Stomach (tissue), 9 donors: ENCODE results near the gene NFKBIB. TPM values are rescaled to one million over a fixed set of nuclear protein-coding genes. Genes with fewer than 3 reads are reported as not detected.

ENCODE experiments used
- DNase-seq, 2 donors: peaks; one replicate each; pipeline versions ENCODE4 v3.0.0 to v3.0.0-alpha.2; 2013 to 2019
- H3K27ac ChIP-seq, 5 donors: fragments of 200-600 bp in 4 of 5; sonication (generic) in 4 of 5; one replicate each; pipeline ENCODE4 v1.5.1; 2013 to 2019; ENCODE audit warnings: mild to moderate bottlenecking in 1 of 5, moderate library complexity in 1 of 5
- H3K27me3 ChIP-seq, 3 donors: fragments of 200-600 bp; sonication (generic); one replicate each; pipeline ENCODE4 v1.5.1; 2017 to 2019; ENCODE audit warnings: mixed run types in 1 of 3
- H3K36me3 ChIP-seq, 4 donors: fragments of 200-600 bp; sonication (generic); 1 replicate in 3 of 4; 2 replicates in 1 of 4; pipeline ENCODE4 v1.5.1; 2016 to 2019
- H3K4me1 ChIP-seq, 4 donors: fragments of 200-600 bp; sonication (generic); one replicate each; pipeline ENCODE4 v1.5.1; 2016 to 2019
- H3K4me3 ChIP-seq, 4 donors: fragments of 200-600 bp; sonication (generic) in 3 of 4; one replicate each; pipeline ENCODE4 v1.5.1; 2016 to 2019; ENCODE audit warnings: mild to moderate bottlenecking in 1 of 4
- H3K9me3 ChIP-seq, 4 donors: fragments of 200-600 bp; sonication (generic); one replicate each; pipeline ENCODE4 v1.5.1; 2016 to 2019
- EP300 ChIP-seq: sonication (generic); formaldehyde crosslinking; IDR thresholded peaks from one replicate; pipeline ENCODE4 v1.6.1; 2017; ENCODE audit warnings: antibody characterized with exemption
- POLR2A ChIP-seq, 4 donors: fragments of 450-650 bp; IDR thresholded peaks; one replicate each; pipeline ENCODE4 v1.6.1; 2016; ENCODE audit warnings: antibody characterized with exemption in 4 of 4, control low read depth in 2 of 4, mild to moderate bottlenecking in 1 of 4, moderate library complexity in 1 of 4
- POLR2AphosphoS5 ChIP-seq, 3 donors: sonication (generic); formaldehyde crosslinking; IDR thresholded peaks; one replicate each; pipeline ENCODE4 v1.6.1; 2016; ENCODE audit warnings: antibody characterized with exemption in 3 of 3
- WGBS, 5 donors: extraction: QIAGEN DNeasy Blood & Tissue Kit in 3 of 5; methylation state at CpG; one replicate each; pipeline versions ENCODE4 v1.1.5 to v1.1.7; 2013 to 2018; 5-methylcytosine and 5-hydroxymethylcytosine counted together
- intact Hi-C: fragments of 100-400 bp; cut with DNase I; formaldehyde crosslinking; loops from one replicate; pipeline ENCODE4 v1.15.1; 2023; ENCODE audit warnings: low total_unique reads
- polyA plus RNA-seq, 3 donors: library from polyadenylated mRNA; stranded (reverse); fragments of 200-250 nt; gene quantifications; one replicate each; pipeline ENCODE4 v1.2.3, GENCODE V29; 2013
- total RNA-seq, 5 donors: library from RNA; depleted of rRNA; stranded (reverse); fragments of >200 nt; gene quantifications; one replicate each; pipeline versions ENCODE4 v1.1.0 to v1.2.3, GENCODE V29; 2014 to 2016
- TF ChIP-seq, protein P1 (sequence below), 7 experiments: fragments of 450-650 bp in 4 of 7; fragments of 200-600 bp in 3 of 7; sonication (generic) in 3 of 7; IDR thresholded peaks; one replicate each; pipeline ENCODE4 v1.5.1; 2016 to 2019; ENCODE audit warnings: antibody characterized with exemption in 7 of 7, control low read depth in 2 of 7, mild to moderate bottlenecking in 1 of 7
- donor health status: healthy with polysubstance abuse.
- donor health status: Bipolar disorder and iron deficiency.
- donor health status: healthy.

NFKBIB gene
- total and polyA plus RNA-seq, 8 donors, result 5.4 to 93.3 (median 29.6) TPM; not detected in 1

DNA sequence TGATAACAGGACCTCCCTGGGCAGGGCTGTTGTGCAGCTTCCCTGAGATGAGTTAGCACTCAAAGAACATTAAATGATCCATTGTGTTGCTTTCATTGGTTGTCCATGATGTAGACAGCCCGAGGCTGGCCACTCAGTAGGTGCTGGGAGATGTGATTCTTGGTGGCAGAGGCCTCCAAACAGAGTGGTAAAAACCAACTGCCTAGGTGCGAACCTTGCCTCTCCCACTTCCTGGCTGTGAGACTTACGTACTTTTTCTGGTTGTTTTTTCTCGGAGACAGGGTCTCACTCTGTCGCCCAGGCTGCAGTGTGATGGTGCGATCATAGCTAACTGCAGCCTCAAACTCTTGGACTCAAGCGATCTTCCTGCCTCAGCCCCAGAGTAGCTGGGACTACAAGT is 24.6 kb downstream of the NFKBIB start:
- 90 to 97% (median 94%) methylated on average over 7 of the region's 7 CpGs for WGBS, 5 donors
- TF ChIP-seq, protein P1, sequence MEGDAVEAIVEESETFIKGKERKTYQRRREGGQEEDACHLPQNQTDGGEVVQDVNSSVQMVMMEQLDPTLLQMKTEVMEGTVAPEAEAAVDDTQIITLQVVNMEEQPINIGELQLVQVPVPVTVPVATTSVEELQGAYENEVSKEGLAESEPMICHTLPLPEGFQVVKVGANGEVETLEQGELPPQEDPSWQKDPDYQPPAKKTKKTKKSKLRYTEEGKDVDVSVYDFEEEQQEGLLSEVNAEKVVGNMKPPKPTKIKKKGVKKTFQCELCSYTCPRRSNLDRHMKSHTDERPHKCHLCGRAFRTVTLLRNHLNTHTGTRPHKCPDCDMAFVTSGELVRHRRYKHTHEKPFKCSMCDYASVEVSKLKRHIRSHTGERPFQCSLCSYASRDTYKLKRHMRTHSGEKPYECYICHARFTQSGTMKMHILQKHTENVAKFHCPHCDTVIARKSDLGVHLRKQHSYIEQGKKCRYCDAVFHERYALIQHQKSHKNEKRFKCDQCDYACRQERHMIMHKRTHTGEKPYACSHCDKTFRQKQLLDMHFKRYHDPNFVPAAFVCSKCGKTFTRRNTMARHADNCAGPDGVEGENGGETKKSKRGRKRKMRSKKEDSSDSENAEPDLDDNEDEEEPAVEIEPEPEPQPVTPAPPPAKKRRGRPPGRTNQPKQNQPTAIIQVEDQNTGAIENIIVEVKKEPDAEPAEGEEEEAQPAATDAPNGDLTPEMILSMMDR (IDR thresholded peaks at IDR 0.05), result no peak
- no peak overlapping the region for H3K27ac ChIP-seq
- H3K9me3 ChIP-seq, result no peaks in the 10 kb centered on the region
- H3K27me3 ChIP-seq, result no peaks in the 10 kb centered on the region
- no peak for DNase-seq
- peaks cover 18 to 52% (median 44%) of the 10 kb centered on the region in 4 donors for H3K36me3 ChIP-seq
- no peak overlapping the region for H3K4me3 ChIP-seq
- H3K4me1 ChIP-seq, result peaks cover 3 to 10% (median 5%) of the 10 kb centered on the region in 4 donors
- intact Hi-C loops, result no loop called here

DNA sequence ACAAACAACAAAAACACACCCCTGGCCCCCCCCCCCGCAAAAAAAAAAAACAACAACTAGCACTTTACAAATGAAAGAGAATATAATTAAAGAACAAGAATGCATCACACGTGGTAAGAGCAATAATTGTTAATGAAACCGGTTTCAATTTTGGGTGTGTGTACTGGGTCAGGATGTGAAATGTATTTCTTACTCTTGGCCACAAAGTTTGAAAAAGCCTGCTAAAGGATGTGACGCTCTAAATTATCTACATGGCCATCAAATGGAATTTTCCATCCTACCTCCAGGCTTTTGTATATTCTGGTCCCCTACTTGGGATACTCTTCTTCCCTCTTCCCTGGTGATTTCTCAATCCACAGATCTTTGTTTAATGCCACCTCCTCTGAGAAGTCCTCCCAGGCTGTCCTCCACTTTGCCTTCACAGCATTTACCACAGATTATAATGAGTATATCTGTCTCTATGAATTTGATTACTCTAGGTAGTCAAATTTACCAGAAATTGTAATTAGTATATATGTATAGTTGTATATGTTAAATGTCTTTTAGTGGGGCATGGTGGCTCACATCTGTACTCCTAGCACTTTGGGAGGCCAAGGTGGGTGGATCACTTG is 28.7 kb downstream of the NFKBIB start:
- TF ChIP-seq, protein P1 (IDR thresholded peaks at IDR 0.05), result no peak
- no peak for TF ChIP-seq POLR2AphosphoS5 (IDR thresholded peaks at IDR 0.05)
- H3K27me3 ChIP-seq, result no peaks in the 10 kb centered on the region
- intact Hi-C loops, result no loop called here
- H3K9me3 ChIP-seq, result no peaks in the 10 kb centered on the region
- DNase-seq, result no peak
- H3K36me3 ChIP-seq, result peaks cover 24 to 43% (median 38%) of the 10 kb centered on the region in 4 donors
- peaks cover 20 to 42% (median 31%) of the 10 kb centered on the region in 4 donors for H3K4me1 ChIP-seq
- H3K27ac ChIP-seq, result no peak overlapping the region
- H3K4me3 ChIP-seq, result no peak overlapping the region
- 76 to 82% (median 79%) methylated on average over 4 of the region's 4 CpGs for WGBS, 5 donors

DNA sequence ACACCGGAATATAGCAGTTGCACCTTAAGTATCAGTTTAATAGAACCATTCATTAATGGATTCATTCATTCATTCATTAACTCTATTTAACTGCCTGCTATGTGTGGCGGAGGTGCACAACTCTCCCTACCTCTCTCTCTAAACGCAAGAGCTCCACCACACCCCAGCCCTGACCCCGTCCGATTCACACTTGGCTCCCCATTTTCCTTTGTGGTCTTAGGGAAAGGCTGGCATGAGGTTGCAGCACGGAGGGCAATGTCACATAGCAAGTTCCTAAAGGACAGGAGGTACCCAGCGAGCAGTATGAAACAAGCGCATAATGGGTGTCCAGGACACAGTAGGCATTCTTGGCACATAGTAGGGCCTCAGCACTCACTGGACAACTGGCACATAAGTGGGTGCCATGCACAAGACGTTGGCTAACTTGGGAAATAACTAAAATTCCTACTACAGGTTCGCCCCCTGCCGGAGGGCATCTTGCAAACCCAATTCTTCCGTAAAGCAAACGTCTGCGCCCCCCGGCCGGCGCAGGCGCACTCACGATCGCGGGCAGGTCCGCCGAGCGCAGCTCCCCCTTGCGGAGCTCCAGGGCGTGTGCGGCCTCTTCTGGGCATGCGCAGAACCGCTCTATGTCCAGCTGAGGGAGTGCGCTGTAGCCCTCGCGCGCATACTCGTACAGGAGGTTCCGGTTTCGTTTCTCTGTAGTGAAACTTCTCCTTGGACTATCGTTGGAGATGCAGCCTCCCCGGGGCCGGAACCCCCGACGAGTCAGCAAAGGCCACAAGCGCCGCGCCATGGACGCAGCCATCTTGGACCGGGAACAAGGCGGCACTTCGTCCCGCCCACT is 30.4 kb downstream of the NFKBIB start, which contains the start of gene SARS2:
Gene SARS2 (minus strand): TSS at position 835 of the 847 bp plus-strand sequence. CDS start 27 bp downstream, at position 808.
- Histone ChIP-seq H3K4me3 (peak within 1 kb of the TSS; percentile 69 to 88 (median 78)), H3K9me3 (peaks cover 0 to 4% (median 0%) of the 10 kb centered on the region in 4 donors), H3K27ac (peak within 1 kb of the TSS; percentile 88 to 92 (median 91)), H3K4me1 (peaks cover 20 to 42% (median 32%) of the 10 kb centered on the region in 4 donors), H3K36me3 (peaks cover 13 to 39% (median 27%) of the 10 kb centered on the region in 4 donors), H3K27me3 (no peaks in the 10 kb centered on the region)
- WGBS, 5 donors, result 1 to 4% (median 2%) methylated on average over 32 to 49 of the region's 49 CpGs
- TF ChIP-seq, protein P1 (IDR thresholded peaks at IDR 0.05), result peak in 6 of 7 experiments; percentile 81 to 100 (median 95)
- TF ChIP-seq POLR2AphosphoS5 (IDR thresholded peaks at IDR 0.05) (peak in 2 of 3 donors; percentile 71 to 78), POLR2A (IDR thresholded peaks at IDR 0.05) (no peak), EP300 (no peak)
- peak; percentile 91 to 97 for DNase-seq
- intact Hi-C loops, result no loop called here

DNA sequence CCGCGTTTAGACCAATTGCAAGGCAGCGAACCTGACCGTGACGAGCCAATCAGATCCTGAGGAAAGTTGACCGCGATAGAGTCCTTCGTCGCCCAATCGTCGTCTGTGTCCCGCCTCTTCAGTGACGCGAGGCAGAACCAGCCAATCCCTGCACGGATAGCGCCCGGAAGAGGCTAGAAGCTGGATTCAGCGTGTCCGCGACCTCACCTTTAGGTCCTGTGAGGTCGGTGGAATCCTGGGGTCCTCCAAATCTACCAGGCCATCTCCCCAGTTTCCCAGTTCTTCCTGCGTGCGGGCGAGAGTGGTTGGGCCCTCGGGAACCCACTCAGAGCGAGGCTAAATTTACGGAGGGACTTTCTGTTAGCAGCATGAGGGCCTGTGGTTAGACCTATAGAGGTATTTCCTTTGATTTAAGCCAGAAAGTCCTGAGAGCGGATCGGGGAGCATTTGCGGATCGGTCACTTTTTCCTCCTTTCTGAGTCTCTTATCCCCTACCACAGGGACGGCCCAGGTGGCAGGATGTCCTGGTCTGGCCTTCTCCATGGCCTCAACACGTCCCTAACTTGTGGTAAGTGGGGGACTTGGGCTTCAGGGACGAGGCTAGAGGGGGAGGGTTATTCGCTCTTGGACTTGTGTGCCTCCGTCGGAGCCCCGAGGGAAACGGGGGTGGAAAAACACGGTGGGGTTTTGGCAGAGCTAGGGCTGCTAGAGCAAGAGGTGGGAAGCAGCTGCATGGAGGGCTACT is 31.2 kb downstream of the NFKBIB start, which contains the start of gene MRPS12:
Gene MRPS12 (plus strand): TSS at position 169 of the 745 bp plus-strand sequence. CDS start 351 bp downstream, at position 520.
- intact Hi-C loops, result no loop called here
- 0 to 1% (median 1%) methylated on average over 34 to 40 of the region's 40 CpGs for WGBS, 5 donors
- Histone ChIP-seq H3K27me3 (no peaks in the 10 kb centered on the region), H3K27ac (peak within 1 kb of the TSS; percentile 88 to 92 (median 91)), H3K4me3 (peak within 1 kb of the TSS; percentile 69 to 88 (median 78)), H3K4me1 (peaks cover 20 to 42% (median 32%) of the 10 kb centered on the region in 4 donors), H3K9me3 (peaks cover 0 to 10% (median 0%) of the 10 kb centered on the region in 4 donors), H3K36me3 (peaks cover 8 to 34% (median 19%) of the 10 kb centered on the region in 4 donors)
- peak; percentile 98 to 100 for DNase-seq
- TF ChIP-seq EP300 (no peak), POLR2AphosphoS5 (IDR thresholded peaks at IDR 0.05) (peak in 2 of 3 donors; percentile 72 to 77)
- TF ChIP-seq, protein P1 (IDR thresholded peaks at IDR 0.05), result no peak
